A673 (cell line): ENCODE measurements around the gene RHOG. TPM values are rescaled to one million over a fixed set of nuclear protein-coding genes. Genes with fewer than 3 reads are reported as not detected.

Experiments
- BruUV-seq: library from RNA; stranded (reverse); fragments of 400-500 nt; replicated peaks from 2 replicates; lab custom pipeline; 2021; lab: Mats Ljungman, UMichigan
- CTCF ChIA-PET: fragments of 300-600 bp; sonication (Branson Sonifier 250); formaldehyde crosslinking; loops from one replicate; lab custom pipeline; 2022; ENCODE audit warnings: antibody characterized with exemption; lab: Charles Lee
- POLR2A ChIA-PET: fragments of 300-600 bp; sonication (Branson Sonifier 250); formaldehyde crosslinking; loops from one replicate; lab custom pipeline; 2022; ENCODE audit warnings: antibody characterized with exemption; ENCODE audit not compliant: low non-redundant PET; lab: Charles Lee
- DNase-seq: peaks from one replicate; pipeline ENCODE4 v3.0.0-alpha.2; 2015; ENCODE audit warnings: low spot score
- H3K27ac ChIP-seq: fragments of 200-600 bp; sonication (generic); 2 replicates; pipeline ENCODE4 v1.5.1; 2016; ENCODE audit warnings: mixed run types, low read depth, mild to moderate bottlenecking, mixed read lengths, antibody characterized with exemption, low read length; ENCODE audit not compliant: poor library complexity, severe bottlenecking
- H3K27me3 ChIP-seq: fragments of 200-600 bp; sonication (generic); replicated peaks from 2 replicates; pipeline ENCODE4 v1.6.1; 2017; ENCODE audit warnings: mixed run types, low read depth, mild to moderate bottlenecking, mixed read lengths, antibody characterized with exemption, low read length; ENCODE audit not compliant: insufficient read depth, poor library complexity
- H3K36me3 ChIP-seq: fragments of 200-600 bp; sonication (generic); 2 replicates; pipeline ENCODE4 v1.6.1; 2016; ENCODE audit warnings: mixed run types, mild to moderate bottlenecking, mixed read lengths, antibody characterized with exemption, low read length; ENCODE audit not compliant: insufficient read depth, poor library complexity, severe bottlenecking
- H3K4me1 ChIP-seq: fragments of 200-600 bp; sonication (generic); 2 replicates; pipeline ENCODE4 v1.6.1; 2017; ENCODE audit warnings: mixed run types, mild to moderate bottlenecking, mixed read lengths, antibody characterized with exemption, low read length; ENCODE audit not compliant: insufficient read depth, poor library complexity, severe bottlenecking
- H3K4me3 ChIP-seq: fragments of 200-600 bp; sonication (generic); 2 replicates; pipeline ENCODE4 v1.5.1; 2016; ENCODE audit warnings: low read depth, mixed run types, mild to moderate bottlenecking, mixed read lengths, low read length; ENCODE audit not compliant: poor library complexity, severe bottlenecking
- H3K9me3 ChIP-seq: fragments of 200-600 bp; sonication (generic); 2 replicates; pipeline ENCODE4 v1.6.1; 2016; ENCODE audit warnings: mixed run types, low read depth, mild to moderate bottlenecking, mixed read lengths, antibody characterized with exemption, low read length; ENCODE audit not compliant: poor library complexity, severe bottlenecking
- EZH2 ChIP-seq: fragments of 200-600 bp; sonication (generic); IDR thresholded peaks from 2 replicates; pipeline ENCODE4 v1.6.1; 2017; ENCODE audit warnings: borderline replicate concordance, low read depth, mild to moderate bottlenecking, mixed read lengths, antibody characterized with exemption, low read length; ENCODE audit not compliant: poor library complexity, severe bottlenecking
- intact Hi-C: fragments of 100-400 bp; cut with micrococcal nuclease; formaldehyde crosslinking; loops from one replicate; pipeline ENCODE4 v1.10.0; 2022; ENCODE audit not compliant: unreplicated experiment
- total RNA-seq: library from RNA; stranded (reverse); gene quantifications from 2 replicates; pipeline ENCODE4 v1.2.3, GENCODE V29; 2021
- TF ChIP-seq, protein P1 (sequence below): fragments of 300-800, 200-600 bp; sonication (generic); conservative IDR thresholded peaks from 2 replicates; pipeline ENCODE4 v1.5.1; 2017; ENCODE audit warnings: low read depth, mild to moderate bottlenecking, antibody characterized with exemption, low read length, moderate library complexity, mixed read lengths

Gene RHOG
- total RNA-seq, 1 experiment from 2014 or later = 33.9 TPM

DNA sequence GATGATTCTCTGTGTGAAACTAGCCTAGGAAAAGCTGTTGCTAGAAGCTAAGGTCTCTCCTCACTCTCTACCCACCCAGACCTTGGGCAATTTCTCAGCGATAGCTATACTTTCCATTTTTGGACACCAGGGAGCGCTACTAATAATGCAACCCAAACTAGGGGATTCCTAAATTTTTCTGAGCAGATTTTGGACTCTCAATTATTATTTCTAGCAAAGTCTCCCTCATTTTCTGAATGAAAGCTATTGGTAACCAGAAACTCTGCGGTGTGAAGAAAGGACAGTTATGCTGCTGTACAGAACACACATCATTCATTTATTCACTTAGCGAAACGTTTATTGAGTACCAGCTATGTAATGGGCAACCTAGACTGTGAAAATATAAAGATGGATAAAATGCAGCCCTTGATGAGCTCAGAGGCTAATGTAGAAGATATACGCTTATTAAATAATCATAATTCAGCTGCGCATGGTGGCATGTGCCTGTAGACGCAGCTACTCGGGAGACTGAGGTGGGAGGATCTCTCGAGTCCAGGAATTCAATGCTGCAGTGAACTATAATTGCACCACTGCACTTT lies 8.6 kb upstream of the RHOG start:
- CTCF ChIA-PET = interaction anchor here (0.8 to 1.9 kb wide), 4 partner anchors 9 to 224 kb away, joined by 3 to 43 read pairs (median 4); partner anchors contain the start of gene RHOG
- no peaks in the 10 kb centered on the region for H3K27me3 ChIP-seq
- H3K27ac ChIP-seq = no peak overlapping the region
- TF ChIP-seq, protein P1, sequence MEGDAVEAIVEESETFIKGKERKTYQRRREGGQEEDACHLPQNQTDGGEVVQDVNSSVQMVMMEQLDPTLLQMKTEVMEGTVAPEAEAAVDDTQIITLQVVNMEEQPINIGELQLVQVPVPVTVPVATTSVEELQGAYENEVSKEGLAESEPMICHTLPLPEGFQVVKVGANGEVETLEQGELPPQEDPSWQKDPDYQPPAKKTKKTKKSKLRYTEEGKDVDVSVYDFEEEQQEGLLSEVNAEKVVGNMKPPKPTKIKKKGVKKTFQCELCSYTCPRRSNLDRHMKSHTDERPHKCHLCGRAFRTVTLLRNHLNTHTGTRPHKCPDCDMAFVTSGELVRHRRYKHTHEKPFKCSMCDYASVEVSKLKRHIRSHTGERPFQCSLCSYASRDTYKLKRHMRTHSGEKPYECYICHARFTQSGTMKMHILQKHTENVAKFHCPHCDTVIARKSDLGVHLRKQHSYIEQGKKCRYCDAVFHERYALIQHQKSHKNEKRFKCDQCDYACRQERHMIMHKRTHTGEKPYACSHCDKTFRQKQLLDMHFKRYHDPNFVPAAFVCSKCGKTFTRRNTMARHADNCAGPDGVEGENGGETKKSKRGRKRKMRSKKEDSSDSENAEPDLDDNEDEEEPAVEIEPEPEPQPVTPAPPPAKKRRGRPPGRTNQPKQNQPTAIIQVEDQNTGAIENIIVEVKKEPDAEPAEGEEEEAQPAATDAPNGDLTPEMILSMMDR = peak; percentile 71
- no peak for TF ChIP-seq EZH2
- peaks cover 1% of the 10 kb centered on the region for H3K4me1 ChIP-seq
- BruUV-seq = no TSS peak
- DNase-seq = peak; percentile 70
- POLR2A ChIA-PET = no interaction called here
- intact Hi-C loops = loop anchor here (1.0 kb wide), 1 partner anchor 223 kb away; no protein-coding TSS in a partner anchor
- H3K9me3 ChIP-seq = no peaks in the 10 kb centered on the region
- no peaks in the 10 kb centered on the region for H3K36me3 ChIP-seq
- H3K4me3 ChIP-seq = no peak overlapping the region

DNA sequence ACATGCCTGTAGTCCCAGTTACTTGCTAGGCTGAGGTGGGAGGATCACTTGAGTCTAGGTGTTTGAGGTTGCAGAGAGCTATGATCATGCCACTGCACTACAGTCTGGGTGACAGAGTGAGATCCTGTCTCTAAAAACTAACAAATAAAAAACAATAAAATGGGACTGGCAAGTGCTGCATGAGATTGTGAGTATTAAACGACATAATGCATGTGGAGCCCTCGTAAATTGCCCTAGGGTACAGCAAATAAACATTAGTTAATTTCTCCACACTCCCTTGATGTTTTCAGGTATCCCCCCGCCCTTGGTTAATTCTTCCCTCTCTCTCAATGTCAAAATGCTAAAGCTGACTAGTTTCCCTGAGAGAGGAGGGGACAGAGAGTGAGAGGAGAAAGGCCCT lies 4.9 kb upstream of the RHOG start:
- TF ChIP-seq EZH2 = no peak
- TF ChIP-seq, protein P1 = no peak
- H3K27me3 ChIP-seq = no peaks in the 10 kb centered on the region
- BruUV-seq = no TSS peak
- intact Hi-C loops = no loop called here
- DNase-seq = no peak
- no peak overlapping the region for H3K27ac ChIP-seq
- ChIA-PET POLR2A (no interaction called here), CTCF (interaction anchor here (1.0 kb wide), 1 partner anchor 9 kb away, joined by 3 read pairs; the partner anchor contains the start of gene STIM1)
- H3K9me3 ChIP-seq = no peaks in the 10 kb centered on the region
- no peaks in the 10 kb centered on the region for H3K36me3 ChIP-seq
- no peaks in the 10 kb centered on the region for H3K4me1 ChIP-seq
- H3K4me3 ChIP-seq = no peak overlapping the region

DNA sequence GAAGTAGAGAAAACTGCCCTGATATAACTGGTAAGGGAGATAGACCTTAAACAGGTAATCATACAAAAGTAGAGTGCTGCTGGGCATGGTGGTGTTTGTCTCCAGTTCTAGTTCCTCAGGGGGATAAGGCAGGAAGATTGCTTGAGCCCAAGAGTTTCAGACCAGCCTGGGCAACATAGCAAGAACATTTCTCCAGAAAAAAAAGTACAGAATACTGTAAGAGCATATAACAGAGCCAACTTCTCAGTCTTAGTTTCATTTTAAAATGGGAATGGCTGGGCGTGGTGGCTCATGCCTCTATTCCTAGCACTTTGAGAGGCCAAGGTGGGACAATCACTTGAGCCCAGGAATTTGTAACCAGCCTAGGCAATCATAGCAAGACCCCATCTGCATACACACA lies 4.5 kb upstream of the RHOG start:
- POLR2A ChIA-PET = no interaction called here
- Histone ChIP-seq H3K4me3 (no peak overlapping the region), H3K36me3 (no peaks in the 10 kb centered on the region), H3K27ac (no peak overlapping the region), H3K4me1 (no peaks in the 10 kb centered on the region), H3K9me3 (no peaks in the 10 kb centered on the region), H3K27me3 (no peaks in the 10 kb centered on the region)
- CTCF ChIA-PET = no interaction called here
- BruUV-seq = no TSS peak
- intact Hi-C loops = no loop called here
- DNase-seq = no peak
- TF ChIP-seq, protein P1 = no peak
- TF ChIP-seq EZH2 = no peak
